HG02970 (cell line): Measurements from ENCODE around the gene COL19A1.

Experiments used
- ATAC-seq: cut with Tn5 transposase; IDR thresholded peaks from one replicate; pipeline ENCODE4 v1.9.1; 2021; ENCODE audit warnings: mild to moderate bottlenecking, moderate library complexity, moderate number of reproducible peaks; ENCODE audit not compliant: unreplicated experiment, low FRiP score

The COL19A1 gene

GRCh38 chr6:70258483-70258882 lies 392.1 kb downstream of the COL19A1 start:
- no peak for ATAC-seq
